K562 (cell line): ENCODE results near the gene MLXIPL. TPM values are rescaled to one million over a fixed set of nuclear protein-coding genes. Genes with fewer than 3 reads are reported as not detected.
A peak's percentile ranks its signal among the peaks of the same experiment; 100 is the strongest.

Experiments used
- BCLAF1 ChIP-seq, 2 experiments: fragments of 450-650 bp in 1 of 2; IDR thresholded peaks; 2 replicates each; pipeline ENCODE4 v1.6.1; 2011 to 2017; ENCODE audit warnings: low read depth in 2 of 2, antibody characterized with exemption in 1 of 2, borderline replicate concordance in 1 of 2, low read length in 1 of 2, mild to moderate bottlenecking in 1 of 2, mixed read lengths in 1 of 2; ENCODE audit not compliant: control insufficient read depth in 1 of 2
- BHLHE40 ChIP-seq: IDR thresholded peaks from 2 replicates; pipeline ENCODE4 v1.6.1; 2011; ENCODE audit warnings: low read length, improper control_type of control experiment
- BRF1 ChIP-seq: IDR thresholded peaks from 3 replicates; pipeline ENCODE4 v1.6.1; 2011; ENCODE audit warnings: borderline replicate concordance, mild to moderate bottlenecking; ENCODE audit not compliant: insufficient read length; ENCODE audit errors: extremely low read depth
- CHD4 ChIP-seq: fragments of 200-600 bp; sonication (generic); IDR thresholded peaks from 3 replicates; pipeline ENCODE4 v1.6.1; 2012; ENCODE audit warnings: low read depth, mild to moderate bottlenecking, mixed read lengths, low read length, inconsistent platforms; ENCODE audit not compliant: insufficient read depth, insufficient replicate concordance, poor library complexity, severe bottlenecking
- CSDE1 ChIP-seq, 2 experiments: fragments of 450-650 bp; IDR thresholded peaks; 2 replicates each; pipeline ENCODE4 v1.6.1; 2016; ENCODE audit warnings: mild to moderate bottlenecking in 1 of 2
- GTF3C2 ChIP-seq: IDR thresholded peaks from 3 replicates; pipeline ENCODE4 v1.6.1; 2011; ENCODE audit warnings: borderline replicate concordance, mild to moderate bottlenecking, moderate library complexity; ENCODE audit not compliant: insufficient read length; ENCODE audit errors: extremely low read depth
- HMBOX1 ChIP-seq: sonication (generic); IDR thresholded peaks from 2 replicates; pipeline ENCODE4 v1.6.1; 2016
- HOMEZ ChIP-seq: fragments of 250-450 bp; sonication (Bioruptor Pico); IDR thresholded peaks from 2 replicates; pipeline ENCODE4 v1.4.0; 2020; ENCODE audit warnings: mild to moderate bottlenecking, moderate library complexity
- HOXB6 ChIP-seq: fragments of 250-450 bp; sonication (Bioruptor Pico); IDR thresholded peaks from 2 replicates; pipeline ENCODE4 v1.5.1; 2022; ENCODE audit warnings: mild to moderate bottlenecking, borderline replicate concordance
- MIER1 ChIP-seq: fragments of 450-650 bp; IDR thresholded peaks from 2 replicates; pipeline ENCODE4 v1.6.1; 2016; ENCODE audit warnings: antibody characterized with exemption, mild to moderate bottlenecking, low read depth
- NCOA4 ChIP-seq: fragments of 450-650 bp; IDR thresholded peaks from 2 replicates; pipeline ENCODE4 v1.6.1; 2018; ENCODE audit warnings: mild to moderate bottlenecking; ENCODE audit not compliant: partially characterized antibody
- NFE2 ChIP-seq: IDR thresholded peaks from 2 replicates; pipeline ENCODE4 v1.6.1; 2014; ENCODE audit warnings: antibody characterized with exemption, low read depth
- RBBP5 ChIP-seq: fragments of 200-600 bp; sonication (generic); IDR thresholded peaks from 2 replicates; pipeline ENCODE4 v1.6.1; 2012; ENCODE audit warnings: borderline replicate concordance, mild to moderate bottlenecking, low read length, control low read depth, inconsistent platforms; ENCODE audit not compliant: insufficient read depth, poor library complexity, severe bottlenecking
- RBM14 ChIP-seq: fragments of 200-400 bp; formaldehyde crosslinking; IDR thresholded peaks from 2 replicates; pipeline ENCODE4 v1.6.1; 2018; ENCODE audit warnings: low read depth, mild to moderate bottlenecking, low read length, moderate library complexity, borderline replicate concordance; ENCODE audit not compliant: insufficient read depth
- RBM22 ChIP-seq: fragments of 200-400 bp; formaldehyde crosslinking; IDR thresholded peaks from 2 replicates; pipeline ENCODE4 v1.6.1; 2018; ENCODE audit warnings: low read length, low read depth; ENCODE audit not compliant: poor library complexity, severe bottlenecking
- ZKSCAN3 ChIP-seq: fragments of 250-450 bp; sonication (Bioruptor Pico); IDR thresholded peaks from 2 replicates; pipeline ENCODE4 v1.4.0; 2020
- ZNF644 ChIP-seq: fragments of 200-800 bp; sonication (Bioruptor generic); IDR thresholded peaks from 2 replicates; pipeline ENCODE4 v1.6.1; 2016; ENCODE audit warnings: low read depth, missing genetic modification characterization, missing compliant biosample characterization
- polyA plus RNA-seq, 8 experiments: library from polyadenylated mRNA; depleted of rRNA in 4 of 8; stranded (reverse) in 5 of 8; unstranded in 3 of 8; fragments of >200 nt; fragmentation: Nextera tagmentation in 2 of 8; fragmentation: Illumina TruSeq in 1 of 8; extraction: Ambion mirVana in 2 of 8; extraction: Trizol in 1 of 8; gene quantifications; 2 replicates each; pipeline versions ENCODE4 v1.2.1 to v1.2.3, GENCODE V29; 2011 to 2014; ENCODE audit warnings: inconsistent platforms in 1 of 8, missing spikeins in 1 of 8
- total RNA-seq, 7 experiments: library from RNA; depleted of rRNA in 6 of 7; stranded (reverse); fragments of >200 nt in 6 of 7; fragmentation: Illumina TruSeq in 2 of 7; extraction: Trizol in 2 of 7; gene quantifications; 2 replicates each; pipeline versions ENCODE4 v1.2.1 to v1.2.3, GENCODE V29; 2011 to 2021; ENCODE audit warnings: low replicate concordance in 1 of 7

MLXIPL gene
- total and polyA plus RNA-seq, 9 of the 15 experiments (the other 6 are each of a cell fraction or from before 2014, with no cell fraction given): 0.11 to 18.4 (median 1.4) TPM

- TF ChIP-seq HOXB6 (CRISPR knock-in tag): no peak
- TF ChIP-seq NCOA4: no peak
- TF ChIP-seq GTF3C2: no peak
- no peak for TF ChIP-seq BCLAF1 (IDR thresholded peaks at IDR 0.05; ENCODE audit: borderline replicate concordance in 1 of 2, control insufficient read depth in 1 of 2, low read depth in 2 of 2, low read length in 1 of 2)
- no peak for TF ChIP-seq HMBOX1
- TF ChIP-seq NFE2: no peak
- TF ChIP-seq CSDE1 (IDR thresholded peaks at IDR 0.05): no peak
- no peak for TF ChIP-seq RBM14
- TF ChIP-seq BRF1: no peak
- TF ChIP-seq ZNF644 (tag): 0 out of 2 replicates have a peak, but pooled peaks have one; percentile 6
- TF ChIP-seq ZKSCAN3: no peak
- peak; percentile 74 for TF ChIP-seq BHLHE40
- TF ChIP-seq CHD4: no peak
- TF ChIP-seq RBM22: peak; percentile 35
- no peak for TF ChIP-seq HOMEZ (CRISPR knock-in tag)
- peak; percentile 90 for TF ChIP-seq RBBP5
- peak; percentile 60; the same call in 1 of the 2 replicates for TF ChIP-seq MIER1
Measured at GRCh38 chr7:73557397-73558257, 66.7 kb downstream of the MLXIPL start, which contains the start of gene BCL7B (continued).
